ENCODE measurements around the gene WDR70.

DNA sequence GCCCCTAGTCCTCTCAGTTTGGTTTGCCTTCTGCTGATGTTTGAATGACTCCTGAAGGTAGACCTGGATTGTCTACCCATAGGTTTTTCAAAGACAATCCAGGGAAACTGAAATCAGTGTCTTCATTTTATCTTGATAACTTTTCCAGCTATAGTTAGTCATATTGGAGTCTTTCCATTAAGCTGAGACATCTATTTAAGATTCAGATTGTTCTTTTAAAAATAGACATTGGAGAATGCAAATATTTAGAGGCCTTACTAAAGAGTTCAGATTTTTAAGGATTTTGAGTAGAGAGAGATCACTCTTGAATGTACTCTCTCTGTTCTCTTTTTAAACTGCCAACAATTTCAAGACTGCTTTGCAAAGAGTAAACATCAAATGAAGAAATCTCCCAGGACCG, 391.7 kb downstream of the WDR70 start:
- TF ChIP-seq EZH2phosphoT487 (IDR thresholded peaks at IDR 0.05; ENCODE audit: borderline replicate concordance, low read length) (no peak), EZH2 (IDR thresholded peaks at IDR 0.05; ENCODE audit: low read length, unreplicated experiment) (no peak)
- TF ChIP-seq, protein P1, sequence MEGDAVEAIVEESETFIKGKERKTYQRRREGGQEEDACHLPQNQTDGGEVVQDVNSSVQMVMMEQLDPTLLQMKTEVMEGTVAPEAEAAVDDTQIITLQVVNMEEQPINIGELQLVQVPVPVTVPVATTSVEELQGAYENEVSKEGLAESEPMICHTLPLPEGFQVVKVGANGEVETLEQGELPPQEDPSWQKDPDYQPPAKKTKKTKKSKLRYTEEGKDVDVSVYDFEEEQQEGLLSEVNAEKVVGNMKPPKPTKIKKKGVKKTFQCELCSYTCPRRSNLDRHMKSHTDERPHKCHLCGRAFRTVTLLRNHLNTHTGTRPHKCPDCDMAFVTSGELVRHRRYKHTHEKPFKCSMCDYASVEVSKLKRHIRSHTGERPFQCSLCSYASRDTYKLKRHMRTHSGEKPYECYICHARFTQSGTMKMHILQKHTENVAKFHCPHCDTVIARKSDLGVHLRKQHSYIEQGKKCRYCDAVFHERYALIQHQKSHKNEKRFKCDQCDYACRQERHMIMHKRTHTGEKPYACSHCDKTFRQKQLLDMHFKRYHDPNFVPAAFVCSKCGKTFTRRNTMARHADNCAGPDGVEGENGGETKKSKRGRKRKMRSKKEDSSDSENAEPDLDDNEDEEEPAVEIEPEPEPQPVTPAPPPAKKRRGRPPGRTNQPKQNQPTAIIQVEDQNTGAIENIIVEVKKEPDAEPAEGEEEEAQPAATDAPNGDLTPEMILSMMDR (conservative IDR thresholded peaks at IDR 0.05; ENCODE audit: low read depth, low read length) = no peak
